Activated naive CD8-positive, alpha-beta T cell treated with anti-CD3 and anti-CD28 coated beads, Interleukin-2, amount 50 U/mL, for 16 hours (primary cell): Measurements from ENCODE around the gene HOXB2.
"Not testable (repeated sequence)": the region's sequence is repeated elsewhere in the genome, so short reads cannot be mapped to it uniquely, and the experiment has no call there.

Experiments used
- DNase-seq: peaks from one replicate; pipeline ENCODE4 v3.0.0-alpha.2; 2020; ENCODE audit warnings: low read depth, low spot score

Gene HOXB2

DNA sequence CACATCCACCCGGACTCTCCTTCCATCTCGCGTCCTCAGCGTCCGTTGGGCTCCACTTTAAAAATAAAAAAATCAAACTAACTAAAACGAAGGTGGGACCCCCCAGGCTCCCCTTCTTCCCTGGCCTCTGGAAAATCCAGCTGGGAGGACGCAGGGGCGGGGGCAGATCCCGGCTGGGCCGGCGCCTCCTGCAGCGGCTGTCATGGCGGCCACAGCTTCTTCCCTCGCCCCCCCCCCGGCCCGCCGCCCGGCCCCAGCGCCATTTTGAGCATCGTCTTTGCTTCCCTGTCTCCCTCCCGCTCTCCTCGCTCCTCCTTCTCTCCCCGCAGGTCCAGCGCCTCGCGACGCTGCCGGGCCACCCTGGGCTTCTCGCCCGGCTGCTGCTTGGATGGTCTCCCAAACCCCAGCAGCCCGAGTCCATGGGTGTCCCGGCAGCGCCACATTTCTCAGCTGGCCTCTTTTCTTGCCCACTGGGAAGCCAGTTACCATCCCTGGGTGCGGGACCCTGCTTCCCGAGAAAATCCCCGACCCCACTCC, 3.3 kb downstream of the HOXB2 start:
- DNase-seq = no peak

DNA sequence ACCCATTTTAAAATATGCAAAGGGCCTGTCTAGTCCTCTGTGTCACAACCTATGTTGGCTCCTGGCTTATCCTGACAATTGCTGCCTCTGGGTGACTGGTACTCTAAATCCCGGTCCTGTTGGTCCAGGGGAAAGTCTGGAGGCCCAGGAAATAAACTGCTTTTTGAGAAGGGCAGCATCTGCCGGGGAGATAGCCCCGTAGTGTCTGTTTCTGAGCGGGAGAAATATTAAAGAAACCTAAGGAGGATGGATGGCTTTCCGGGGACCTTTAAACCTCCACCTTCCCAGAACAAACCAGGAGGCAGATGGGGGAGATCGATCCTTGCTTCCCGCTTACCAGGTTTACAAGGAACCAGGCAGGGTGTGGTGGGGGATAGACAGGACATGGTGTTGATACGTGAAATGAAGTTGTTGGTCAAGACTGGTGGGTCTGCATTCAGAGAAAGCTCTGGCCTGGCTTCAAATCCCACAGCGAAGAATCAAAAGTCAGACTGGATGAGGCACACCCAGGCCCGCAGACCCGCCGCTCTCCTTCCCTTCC, 3.8 kb downstream of the HOXB2 start:
- no peak for DNase-seq

DNA sequence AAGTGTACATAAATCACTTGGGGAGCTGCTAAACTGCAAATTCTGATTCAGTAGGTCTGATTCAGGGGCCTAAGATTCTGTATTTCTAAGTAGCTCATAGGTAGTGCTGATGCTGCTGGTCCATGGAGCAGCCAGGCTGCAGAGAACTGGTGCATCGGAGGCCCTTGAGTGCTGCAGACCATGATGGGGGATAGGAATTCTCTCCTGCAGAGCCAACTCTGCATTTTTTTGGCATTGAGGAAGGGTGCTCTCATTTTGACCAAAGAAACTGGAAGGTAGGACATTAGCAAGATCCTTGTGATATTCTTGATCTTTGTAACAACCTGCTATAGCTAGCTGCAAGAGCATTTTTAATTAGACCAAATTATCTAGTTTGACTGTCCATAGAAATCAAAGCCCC, 4.7 kb downstream of the HOXB2 start:
- no peak for DNase-seq

DNA sequence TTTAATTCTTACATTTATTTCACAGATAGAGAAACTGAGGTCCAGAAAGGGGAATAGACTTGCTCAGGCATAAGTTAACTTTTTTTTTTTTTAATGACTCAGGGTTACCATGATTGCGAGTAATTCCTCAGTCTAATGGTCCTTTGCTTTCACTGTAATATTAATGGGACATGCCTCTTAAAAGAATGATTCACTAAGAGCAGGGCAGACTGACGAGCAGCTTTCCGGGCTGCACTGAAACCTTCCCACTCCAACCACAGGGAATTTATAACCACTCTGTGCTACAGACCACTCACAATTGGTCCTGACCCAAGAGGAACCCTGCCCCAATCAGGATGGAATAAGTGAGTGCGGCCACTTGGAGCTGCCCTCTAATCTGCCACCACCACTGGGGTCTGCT, 5.7 kb downstream of the HOXB2 start:
- no peak for DNase-seq

DNA sequence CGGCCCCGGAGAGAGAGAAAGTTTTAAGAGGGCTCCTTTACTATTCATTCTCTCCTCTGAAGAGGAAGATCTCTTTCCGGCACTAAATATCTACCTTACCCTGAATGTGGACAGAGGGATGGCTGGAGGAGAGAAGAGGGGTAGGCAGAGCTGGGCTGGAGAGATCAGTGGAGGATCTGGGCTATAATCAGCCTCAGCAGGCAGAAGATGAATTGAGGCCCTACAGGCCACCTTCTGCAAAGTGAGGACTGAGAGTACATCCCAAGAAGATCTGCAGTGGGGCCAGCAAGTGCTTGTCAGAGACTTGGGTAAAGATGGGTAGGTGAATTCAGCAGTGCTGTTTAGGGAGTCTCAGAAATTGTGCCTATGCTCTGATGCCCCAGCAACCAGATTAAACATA, 7.6 kb downstream of the HOXB2 start:
- no peak for DNase-seq

DNA sequence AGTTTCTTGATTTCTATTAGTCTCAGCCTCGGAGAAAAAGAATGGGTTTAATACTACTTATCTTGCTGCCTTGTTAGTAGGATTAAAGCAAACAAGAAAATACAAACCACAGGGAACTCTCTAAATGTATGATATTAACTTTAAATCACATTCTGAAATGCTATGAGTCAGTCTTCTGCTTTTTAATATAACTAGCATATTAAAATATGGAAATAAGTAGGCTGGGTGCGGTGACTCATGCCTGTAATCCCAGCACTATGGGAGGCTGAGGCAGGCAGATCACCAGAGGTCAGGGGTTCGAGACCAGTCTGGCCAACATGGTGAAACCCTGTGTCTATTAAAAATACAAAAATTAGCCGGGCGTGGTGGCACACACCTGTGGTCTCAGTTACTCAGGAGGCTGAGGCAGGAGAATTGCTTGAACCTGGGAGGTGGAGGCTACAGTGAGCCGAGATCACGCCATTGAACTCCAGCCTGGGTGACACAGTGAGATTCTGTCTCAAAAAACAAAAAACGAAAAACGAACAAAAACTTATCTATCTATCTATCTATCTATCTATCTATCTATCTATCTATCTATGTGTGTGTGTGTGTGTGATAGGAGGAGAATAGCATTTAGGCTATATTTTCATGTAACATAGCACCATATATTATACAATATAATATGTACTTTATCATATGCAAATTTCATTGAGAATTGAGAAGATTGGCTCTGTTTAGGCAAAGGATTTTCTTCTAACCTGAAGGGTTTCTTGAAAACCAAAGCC, 8.9 kb downstream of the HOXB2 start:
- DNase-seq = not testable (repeated sequence)

DNA sequence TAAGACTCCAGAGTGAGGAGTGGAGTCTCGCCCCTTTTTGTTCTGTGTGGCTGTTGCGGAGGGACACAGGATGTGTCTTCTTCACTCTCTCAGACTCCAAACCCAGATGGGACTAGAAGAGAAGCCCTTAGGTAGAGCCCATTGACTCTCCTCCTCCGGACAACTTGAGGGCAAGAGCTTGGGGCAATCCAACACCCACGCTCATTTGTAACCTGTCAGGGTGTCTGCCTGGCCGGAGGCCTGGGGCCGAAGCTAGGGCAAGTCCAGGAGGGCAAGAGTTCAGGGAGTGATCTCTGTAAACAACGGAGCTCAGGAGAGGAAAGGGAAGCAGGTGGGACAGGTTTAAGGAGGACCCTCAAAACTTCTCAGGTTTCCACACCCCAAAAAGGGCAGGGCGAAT, 12.6 kb downstream of the HOXB2 start:
- DNase-seq = no peak

DNA sequence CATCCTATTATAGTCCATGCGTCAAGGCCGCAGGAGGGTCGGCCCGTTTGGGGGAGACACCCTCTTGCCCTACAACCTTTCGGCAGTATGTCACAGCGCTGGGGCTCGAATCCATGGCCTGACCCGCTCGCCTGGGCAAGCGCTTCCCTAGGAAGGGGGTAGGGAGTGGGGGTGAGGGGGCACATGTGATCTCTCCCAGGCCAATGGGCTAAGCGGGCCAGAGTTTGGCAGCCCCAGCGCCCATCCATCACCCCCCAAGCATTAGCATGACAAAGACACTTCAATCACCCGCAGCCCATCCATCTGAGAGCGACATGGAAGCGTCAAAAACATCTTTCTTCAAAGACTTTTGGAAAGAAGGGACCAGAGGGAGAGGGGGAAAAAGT, 14.0 kb downstream of the HOXB2 start, which contains the start of gene HOXB1:
Gene HOXB1 (minus strand): TSS at position 125 of the 386 bp plus-strand sequence. CDS start 107 bp downstream, at position 18.
- no peak for DNase-seq

DNA sequence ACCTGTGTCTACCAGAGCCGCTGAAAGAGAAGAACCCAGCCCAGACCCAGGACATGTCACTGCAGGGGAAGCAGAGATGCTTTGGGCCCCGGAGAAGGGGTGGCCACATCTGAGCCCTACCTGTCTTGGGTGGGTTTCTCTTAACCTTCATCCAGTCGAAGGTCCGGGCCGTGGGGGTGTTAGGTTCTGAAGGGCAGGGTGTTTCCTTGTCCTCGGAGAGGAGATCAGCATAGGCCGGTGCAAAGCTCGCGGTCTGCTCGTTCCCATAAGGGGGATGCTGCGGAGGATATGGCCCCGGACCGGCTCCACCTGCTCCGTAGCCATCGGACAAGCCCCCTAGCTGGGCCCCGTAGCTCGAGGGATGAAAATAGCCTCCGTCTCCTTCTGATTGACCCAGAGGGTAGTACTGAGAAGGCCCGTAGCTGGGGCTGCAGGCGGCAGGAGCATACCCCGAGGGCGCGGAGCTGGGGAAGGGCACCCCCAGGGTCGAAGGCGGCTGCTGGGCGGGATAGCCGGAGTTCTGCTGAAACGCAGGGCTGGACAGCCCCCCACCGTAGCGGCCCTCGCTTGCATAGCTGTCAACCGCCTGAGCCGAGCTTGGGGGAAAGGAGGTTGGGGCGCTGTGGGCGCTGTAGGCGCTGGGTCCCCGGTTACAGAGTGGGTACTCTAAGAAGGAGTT, 14.6 kb downstream of the HOXB2 start:
- DNase-seq = no peak

DNA sequence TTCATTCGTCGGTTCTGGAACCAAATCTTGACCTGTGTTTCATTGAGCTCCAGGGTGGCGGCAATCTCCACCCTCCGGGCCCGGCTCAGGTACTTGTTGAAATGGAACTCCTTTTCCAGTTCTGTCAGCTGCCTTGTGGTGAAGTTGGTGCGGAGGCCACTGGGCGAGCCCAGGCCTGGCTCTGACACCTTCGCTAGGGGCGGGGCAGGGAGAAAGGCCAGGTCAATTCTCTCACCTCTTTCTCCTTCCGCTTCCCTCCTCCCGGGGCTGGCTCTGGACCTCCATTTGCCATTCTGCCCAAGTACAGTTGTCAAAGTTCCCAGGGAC, 15.3 kb downstream of the HOXB2 start:
- no peak for DNase-seq

DNA sequence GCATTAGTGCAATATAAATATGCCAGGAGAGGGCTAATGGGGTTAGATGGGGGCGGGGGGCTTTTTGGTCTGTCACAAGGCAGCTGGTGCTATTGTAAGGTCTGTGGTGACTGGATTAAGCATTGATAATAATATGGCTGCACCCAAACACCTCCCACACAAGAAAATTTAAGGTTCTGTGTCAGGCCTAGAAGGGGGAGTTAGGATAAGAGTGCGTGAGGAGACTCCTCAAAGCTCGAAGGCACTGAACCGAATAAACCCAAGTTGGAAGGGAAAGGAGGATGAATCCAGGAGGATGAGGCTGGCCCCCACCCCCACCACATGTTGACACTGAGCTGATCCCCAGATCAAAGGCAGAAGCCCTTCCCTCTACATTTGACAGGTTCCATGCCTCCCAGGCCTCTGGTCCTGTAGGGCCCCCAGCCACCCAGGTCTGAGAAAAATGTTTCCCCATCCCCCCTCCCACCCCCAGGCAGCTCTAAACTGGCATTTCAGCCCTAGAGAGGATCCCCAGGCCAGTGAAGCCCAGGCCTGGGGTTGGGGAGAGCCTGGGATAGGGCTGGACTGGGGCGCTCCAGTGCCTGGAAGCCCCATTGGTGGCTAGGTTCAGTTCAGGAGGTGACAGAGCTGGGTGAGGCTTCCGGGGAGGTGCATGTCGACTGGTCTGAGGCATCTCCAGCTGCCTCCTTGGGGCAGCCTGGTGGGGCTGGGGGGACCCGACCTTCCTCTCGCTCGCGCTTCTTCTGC, 15.8 kb downstream of the HOXB2 start:
- DNase-seq = no peak

DNA sequence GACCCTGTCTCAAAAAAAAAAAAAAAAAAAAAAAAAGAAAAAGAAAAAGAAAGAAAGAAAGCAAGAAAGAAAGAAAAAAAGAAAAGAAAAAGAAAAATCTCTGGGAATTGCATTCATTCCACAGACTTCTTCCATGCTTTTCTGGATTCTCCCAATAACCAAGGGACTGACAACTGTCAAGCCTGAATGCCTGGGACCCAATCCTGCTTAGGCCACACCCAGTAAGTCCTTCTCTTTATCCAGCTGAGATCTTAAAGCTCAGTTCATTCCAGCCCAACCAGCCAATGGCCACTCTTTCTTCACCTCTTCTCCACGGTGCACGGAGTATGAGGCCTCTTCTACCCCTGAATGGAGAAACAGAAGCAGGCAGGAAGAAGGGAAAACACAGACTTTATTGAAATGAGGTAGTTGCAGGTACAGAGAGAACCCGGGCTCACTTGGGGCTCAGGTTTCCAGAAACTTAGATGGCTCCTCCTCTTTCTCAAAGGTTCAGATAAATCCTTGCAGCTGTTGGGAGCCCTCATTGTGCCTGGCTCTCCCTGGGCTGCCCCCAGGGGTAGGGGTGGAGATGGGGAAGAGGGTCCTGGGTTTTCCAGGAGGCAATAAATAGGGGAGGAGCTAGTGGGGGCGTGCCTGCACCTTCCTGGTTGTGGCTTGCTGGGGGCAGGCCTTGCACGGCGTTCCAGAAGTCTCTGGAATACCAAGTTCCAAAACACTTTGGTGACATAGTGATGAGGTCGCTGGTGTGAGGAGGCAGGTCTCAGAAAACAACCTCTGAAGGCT, 16.6 kb downstream of the HOXB2 start:
- no peak for DNase-seq

DNA sequence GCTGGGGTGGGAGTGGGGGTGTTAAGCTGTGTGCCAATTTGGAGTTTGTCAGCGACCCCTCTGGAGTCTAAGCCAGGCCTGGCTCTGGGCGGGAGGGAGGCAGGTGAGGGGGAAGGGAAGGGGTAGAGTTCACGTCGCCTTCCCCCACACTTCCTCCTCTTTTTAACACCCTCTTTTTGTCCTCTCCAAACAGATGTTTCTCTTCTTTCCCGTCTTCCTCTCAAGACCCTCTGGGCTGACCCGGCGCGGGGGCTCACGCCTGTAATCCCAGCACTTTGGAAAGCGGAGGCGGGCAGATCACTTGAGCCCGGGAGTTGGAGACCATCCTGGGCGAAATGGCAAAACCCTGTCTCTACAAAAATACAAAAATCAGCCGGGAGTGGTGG, 17.4 kb downstream of the HOXB2 start:
- DNase-seq = no peak

DNA sequence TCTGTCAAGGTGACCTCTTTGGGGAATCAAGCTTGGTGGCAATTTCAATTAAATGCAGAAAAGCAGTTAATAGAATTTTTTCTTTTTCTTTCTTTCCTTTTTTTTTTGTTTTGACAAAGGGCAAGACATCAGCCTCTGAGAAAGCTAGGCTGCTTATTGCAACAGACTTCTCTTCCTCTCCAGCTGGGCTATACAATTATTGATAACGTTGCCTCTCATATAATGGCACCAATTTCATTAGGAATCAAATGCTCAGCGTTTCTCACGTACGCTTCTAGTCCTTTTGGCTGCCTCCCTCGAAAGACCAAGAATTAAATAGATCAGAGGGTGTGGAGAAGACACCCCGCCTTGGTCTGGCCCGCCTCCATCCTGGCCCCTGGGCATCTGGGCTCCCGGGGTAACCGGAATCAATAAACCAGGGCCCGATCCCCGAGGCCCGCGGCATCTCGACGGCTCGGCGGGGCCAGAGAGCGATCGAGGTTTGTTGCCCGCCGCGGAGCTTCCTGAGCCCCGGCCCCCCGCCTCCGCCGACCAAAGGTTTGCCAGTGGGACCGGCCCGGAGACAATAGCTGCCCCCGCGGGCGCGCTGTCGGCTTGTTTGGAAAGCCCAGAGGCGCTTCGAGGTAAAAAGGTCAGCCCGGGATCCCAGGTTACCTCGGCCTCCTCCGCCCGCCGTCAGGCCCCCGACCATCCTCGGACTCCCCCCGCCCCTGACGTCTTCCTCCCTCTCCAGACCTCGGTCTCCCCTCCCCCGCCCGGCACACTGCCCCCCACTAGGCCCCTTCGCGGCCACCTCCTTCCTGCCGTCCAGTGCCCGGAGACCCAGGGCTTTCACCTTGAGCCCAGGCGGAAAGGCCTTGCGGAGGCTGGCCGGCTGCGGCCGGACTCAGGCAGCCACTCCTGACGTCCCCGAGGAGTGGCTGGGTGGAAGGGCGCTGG, 18.0 kb downstream of the HOXB2 start:
- no peak for DNase-seq

DNA sequence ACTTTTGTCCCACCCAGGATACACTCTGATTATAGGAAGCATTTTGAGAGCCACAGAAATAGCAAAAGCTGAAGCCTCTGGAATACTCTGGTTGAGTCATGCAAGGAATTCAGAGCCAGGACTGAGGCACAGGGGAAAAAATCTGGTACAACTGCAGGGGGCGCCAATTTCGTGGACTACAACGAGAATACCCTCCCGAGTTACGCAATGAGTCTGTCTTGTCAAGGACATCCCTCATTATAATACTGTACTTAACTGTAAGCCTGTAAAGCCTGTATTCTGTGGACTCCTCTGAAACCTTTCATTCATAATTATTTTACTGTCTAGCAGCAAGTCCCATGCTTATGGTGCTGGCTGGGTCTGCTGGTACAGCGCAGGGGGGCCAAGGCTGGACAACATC, 21.9 kb downstream of the HOXB2 start:
- no peak for DNase-seq

DNA sequence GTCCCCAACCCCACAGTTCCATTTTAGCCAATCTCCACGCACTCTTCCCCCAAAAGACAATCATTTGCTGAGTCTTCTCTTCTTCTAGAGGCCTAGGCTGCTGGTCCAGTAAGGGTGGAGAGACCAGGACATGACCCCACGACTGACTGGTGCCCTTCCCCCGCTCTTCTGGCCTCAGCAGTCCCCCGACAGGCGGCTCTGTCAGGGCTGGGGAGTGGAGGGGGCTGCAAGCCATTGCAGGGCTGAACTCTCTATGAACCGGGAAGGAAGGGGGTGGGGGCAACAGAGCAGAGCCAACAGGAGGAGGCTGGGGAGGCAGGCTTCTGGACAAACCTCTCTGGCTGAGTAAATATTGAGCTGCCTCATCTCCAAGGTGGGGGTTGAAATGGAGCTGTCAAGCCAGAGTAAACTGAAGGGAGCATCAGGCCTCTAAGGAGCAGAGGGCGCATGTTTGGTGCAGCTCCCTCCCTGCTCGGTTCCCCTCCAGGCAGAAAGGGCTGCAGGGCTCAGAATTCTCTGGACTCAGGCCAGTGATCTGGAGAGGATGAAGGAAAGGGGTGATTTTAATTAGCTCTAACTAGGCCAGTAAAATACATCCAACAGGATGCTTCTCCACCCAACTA, 22.8 kb downstream of the HOXB2 start:
- no peak for DNase-seq

DNA sequence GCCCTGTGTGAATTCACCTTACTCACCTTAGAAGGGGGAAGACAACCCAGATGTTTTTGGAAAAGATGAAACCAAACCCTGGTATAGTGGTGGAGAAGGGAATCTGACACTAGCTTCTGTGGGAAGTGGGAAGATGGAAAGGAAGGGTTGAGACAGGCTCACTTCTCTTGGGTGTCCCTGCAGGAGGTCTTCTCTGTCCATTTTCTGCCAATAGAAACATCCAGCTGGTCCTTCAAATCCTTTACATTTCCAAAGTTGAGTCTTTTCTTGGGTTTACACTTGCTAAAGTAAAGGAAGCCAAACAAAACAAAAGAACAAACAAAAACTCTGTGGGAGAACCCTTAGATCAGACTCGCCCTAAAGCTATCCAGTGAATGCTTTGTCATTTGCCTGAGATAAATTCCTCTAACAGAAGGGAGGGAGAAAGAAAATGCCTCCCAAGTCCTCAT, 24.3 kb downstream of the HOXB2 start:
- DNase-seq = no peak

DNA sequence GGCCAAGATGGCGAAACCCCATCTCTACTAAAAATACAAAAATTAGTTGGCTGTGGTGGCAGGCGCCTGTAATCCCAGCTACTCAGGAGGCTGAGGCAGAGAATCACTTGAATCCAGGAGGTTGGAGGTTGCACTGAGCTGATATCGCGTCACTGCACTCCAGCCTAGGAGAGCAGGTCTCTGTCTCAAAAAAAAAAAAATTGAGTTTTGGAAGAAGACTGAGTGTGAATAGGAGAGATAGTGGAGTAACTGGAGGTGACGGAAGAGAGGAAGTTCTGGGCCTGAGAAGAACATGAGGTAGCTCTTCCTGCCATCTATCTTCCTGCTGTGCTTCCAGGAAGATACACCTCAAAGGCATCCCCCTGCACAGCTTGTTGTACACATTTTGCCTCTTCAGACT, 25.5 kb downstream of the HOXB2 start:
- no peak for DNase-seq

DNA sequence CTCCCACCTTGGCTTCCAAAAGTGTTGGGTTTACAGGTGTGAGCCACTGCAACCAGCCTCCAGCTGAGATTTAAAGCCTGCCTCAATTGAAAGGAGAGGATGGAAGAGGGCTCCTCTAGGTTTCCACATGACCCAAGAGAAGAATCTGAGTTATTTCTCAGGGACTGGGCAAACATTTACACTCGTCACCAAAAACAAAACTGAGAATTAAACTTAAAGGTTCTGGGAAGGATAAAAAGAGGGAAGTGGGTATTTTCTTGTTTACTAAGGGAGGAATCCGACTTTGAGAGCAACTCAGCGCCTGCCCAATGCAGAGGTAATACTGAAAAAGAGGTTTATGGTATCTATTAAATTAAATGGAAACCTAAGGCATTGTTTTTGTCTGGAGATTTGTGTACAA, 27.4 kb downstream of the HOXB2 start:
- DNase-seq = no peak
